Small intestine (tissue), 7 donors: Measurements from ENCODE around the gene VWA2. TPM values are rescaled to one million over a fixed set of nuclear protein-coding genes. Genes with fewer than 3 reads are reported as not detected.

Experiments used
- DNase-seq, 2 donors: peaks; one replicate each; pipeline versions ENCODE4 v3.0.0 to v3.0.0-alpha.2; 2013
- FAIRE-seq: peaks from 2 replicates; lab custom pipeline; 2012; peaks lifted over from hg19 to GRCh38; lab: Jason Lieb, UNC
- H3K27ac ChIP-seq, 3 donors: one replicate each; pipeline ENCODE4 v1.5.1; 2013; ENCODE audit warnings: low read length in 2 of 3, mild to moderate bottlenecking in 2 of 3, control low read depth in 1 of 3, inconsistent platforms in 1 of 3, low read depth in 1 of 3, moderate library complexity in 1 of 3
- H3K27me3 ChIP-seq, 3 donors: one replicate each; pipeline ENCODE4 v1.6.1; 2013; ENCODE audit warnings: low read length in 3 of 3, inconsistent platforms in 1 of 3; ENCODE audit not compliant: control insufficient read depth in 3 of 3, insufficient read depth in 3 of 3
- H3K36me3 ChIP-seq, 3 donors: one replicate each; pipeline ENCODE4 v1.6.1; 2013; ENCODE audit warnings: low read length in 3 of 3, inconsistent platforms in 1 of 3, low read depth in 1 of 3, mild to moderate bottlenecking in 1 of 3, moderate library complexity in 1 of 3; ENCODE audit not compliant: control insufficient read depth in 3 of 3, insufficient read depth in 2 of 3
- H3K4me1 ChIP-seq, 3 donors: one replicate each; pipeline ENCODE4 v1.6.1; 2013; ENCODE audit warnings: low read length in 2 of 3, inconsistent platforms in 1 of 3, low read depth in 1 of 3, mild to moderate bottlenecking in 1 of 3, moderate library complexity in 1 of 3; ENCODE audit not compliant: control insufficient read depth in 3 of 3, insufficient read depth in 2 of 3
- H3K4me3 ChIP-seq, 3 donors: one replicate each; pipeline ENCODE4 v1.5.1; 2013; ENCODE audit warnings: low read length in 3 of 3, control low read depth in 1 of 3, inconsistent platforms in 1 of 3, low read depth in 1 of 3, mild to moderate bottlenecking in 1 of 3, moderate library complexity in 1 of 3
- H3K9me3 ChIP-seq, 2 donors: one replicate each; pipeline ENCODE4 v1.6.1; 2013; ENCODE audit warnings: low read depth in 1 of 2, low read length in 1 of 2; ENCODE audit not compliant: control insufficient read depth in 2 of 2, insufficient read depth in 1 of 2
- WGBS, 3 donors: extraction: QIAGEN DNeasy Blood & Tissue Kit; methylation state at CpG; one replicate each; pipeline ENCODE4 v1.1.7; 2013; 5-methylcytosine and 5-hydroxymethylcytosine counted together
- polyA plus RNA-seq, 4 donors: library from polyadenylated mRNA; stranded (reverse) in 3 of 4; unstranded in 1 of 4; fragments of 200-250 nt in 3 of 4; fragments of 120-200 nt in 1 of 4; gene quantifications; one replicate each; pipeline versions ENCODE4 v1.2.1 to v1.2.3, GENCODE V29; 2013
- donor health status: healthy with polysubstance abuse.
- donor health status: control.
- donor health status: control.
- donor health status: Bipolar disorder and iron deficiency.
- donor health status: healthy.

The VWA2 gene
- polyA plus RNA-seq, 4 donors, result 3.0 to 13.8 TPM; not detected in 2

DNA sequence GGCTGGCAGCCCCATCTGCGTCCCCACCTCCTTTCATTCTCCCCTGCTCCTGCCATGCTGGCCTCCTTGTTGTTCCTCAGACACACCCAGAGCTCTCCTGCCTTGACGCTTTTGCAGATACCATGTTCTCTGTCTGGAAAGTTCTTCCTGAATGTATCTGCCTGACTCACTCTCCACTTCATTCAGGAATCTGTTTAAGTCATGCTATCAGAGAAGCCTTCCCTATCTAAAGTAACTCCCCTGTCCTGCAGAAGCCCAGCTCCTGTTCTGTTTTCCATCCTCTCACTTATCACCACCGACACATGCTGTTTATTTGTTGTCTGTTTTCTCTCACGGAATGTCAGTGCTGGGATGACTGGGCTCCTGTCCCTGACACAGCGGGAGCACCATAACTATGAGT, 83.3 kb downstream of the VWA2 start:
- Histone ChIP-seq H3K4me1 (no peaks in the 10 kb centered on the region), H3K27ac (no peak overlapping the region), H3K9me3 (peaks cover 0 to 10% of the 10 kb centered on the region in 2 donors), H3K27me3 (peaks cover 0 to 5% (median 0%) of the 10 kb centered on the region in 3 donors), H3K4me3 (no peak overlapping the region), H3K36me3 (peaks cover 0 to 7% (median 0%) of the 10 kb centered on the region in 3 donors)
- 87 to 89% (median 89%) methylated on average over 5 of the region's 5 CpGs for WGBS, 3 donors
- DNase-seq, result no peak
- no peak for FAIRE-seq

- DNase-seq (no peak), FAIRE-seq (no peak)
- Histone ChIP-seq H3K9me3 (peaks cover 0 to 10% of the 10 kb centered on the region in 2 donors), H3K36me3 (peaks cover 0 to 7% (median 0%) of the 10 kb centered on the region in 3 donors), H3K27me3 (peaks cover 0 to 5% (median 0%) of the 10 kb centered on the region in 3 donors), H3K4me3 (no peak overlapping the region), H3K4me1 (no peaks in the 10 kb centered on the region), H3K27ac (no peak overlapping the region)
- WGBS, 3 donors, result 65 to 76% (median 70%) methylated on average over 5 of the region's 5 CpGs
These were observed 84.0 kb downstream of the VWA2 start for GRCh38 chr10:114323023-114323422.

DNA sequence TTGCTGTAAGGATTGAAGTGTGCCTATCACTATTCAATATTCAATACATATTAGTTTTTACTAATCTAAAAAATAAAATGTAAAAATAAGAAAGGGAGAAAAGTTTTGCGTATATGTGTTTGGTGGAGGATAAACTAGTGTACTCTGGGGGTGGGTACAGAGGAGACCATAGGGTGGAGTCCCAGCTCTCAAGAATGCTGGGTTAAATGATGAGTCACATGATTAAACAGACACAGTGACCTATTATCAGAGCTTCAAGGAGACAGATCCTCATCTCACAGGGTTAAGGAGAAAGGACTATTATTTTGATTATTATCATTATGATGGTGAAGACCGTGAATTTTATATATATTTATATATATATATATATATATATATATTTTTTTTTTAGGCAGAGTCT, 87.7 kb downstream of the VWA2 start:
- FAIRE-seq, result no peak
- Histone ChIP-seq H3K36me3 (peaks cover 0 to 6% (median 0%) of the 10 kb centered on the region in 3 donors), H3K27ac (no peak overlapping the region), H3K4me1 (no peaks in the 10 kb centered on the region), H3K27me3 (no peaks in the 10 kb centered on the region), H3K9me3 (peaks cover 0 to 10% of the 10 kb centered on the region in 2 donors), H3K4me3 (no peak overlapping the region)
- WGBS, 3 donors, result 62 to 99% (median 83%) methylated on average over 2 of the region's 2 CpGs
- DNase-seq, result no peak

DNA sequence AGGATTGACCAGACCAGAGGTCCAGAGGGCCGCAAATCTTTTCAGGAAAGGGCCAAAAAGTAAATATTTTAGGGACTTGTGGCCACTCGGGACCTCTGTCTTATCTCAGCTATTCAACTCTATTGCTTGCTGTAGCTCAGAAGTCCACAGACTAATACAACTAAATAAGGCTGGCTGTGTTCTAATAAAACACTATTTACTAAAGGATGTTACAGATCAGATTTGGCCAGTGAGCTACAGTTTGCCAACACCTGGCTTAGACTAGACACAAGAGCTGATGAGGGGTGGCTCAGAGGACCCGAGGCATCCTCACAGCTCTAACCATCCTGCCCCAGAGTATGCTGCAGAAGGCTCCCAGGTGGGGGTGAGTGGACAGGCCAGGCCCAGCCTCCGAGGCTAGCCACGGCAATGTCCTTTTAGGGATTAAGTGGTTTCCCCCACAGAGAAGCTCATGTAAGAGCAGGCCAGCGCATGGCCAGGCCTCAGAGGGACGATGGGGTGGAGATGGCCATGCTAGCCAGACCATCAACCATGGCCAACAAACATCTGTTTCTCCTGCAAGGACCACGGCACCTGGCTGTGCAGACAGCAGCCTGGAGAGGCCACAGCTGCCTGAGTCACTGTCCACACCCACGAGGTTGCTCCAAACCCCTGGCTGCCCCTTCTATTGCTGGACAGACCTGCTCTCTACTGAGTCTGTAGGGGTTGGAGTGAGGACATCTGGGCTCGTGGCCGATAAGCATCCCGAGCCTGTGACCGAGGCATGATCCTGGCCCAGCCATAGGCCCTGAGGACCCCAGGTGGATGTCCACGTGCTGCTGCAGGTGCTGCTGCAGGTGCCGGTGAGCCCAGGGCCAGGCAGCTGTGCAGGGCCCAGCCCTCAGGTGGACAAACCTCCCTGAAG, 88.7 kb downstream of the VWA2 start:
- peaks cover 0 to 10% of the 10 kb centered on the region in 2 donors for H3K9me3 ChIP-seq
- no peaks in the 10 kb centered on the region for H3K27me3 ChIP-seq
- no peaks in the 10 kb centered on the region for H3K4me1 ChIP-seq
- DNase-seq, result no peak
- H3K27ac ChIP-seq, result no peak overlapping the region
- FAIRE-seq, result no peak
- 81 to 83% (median 81%) methylated on average over 15 of the region's 15 CpGs for WGBS, 3 donors
- no peak overlapping the region for H3K4me3 ChIP-seq
- H3K36me3 ChIP-seq, result peaks cover 0 to 10% (median 0%) of the 10 kb centered on the region in 3 donors

DNA sequence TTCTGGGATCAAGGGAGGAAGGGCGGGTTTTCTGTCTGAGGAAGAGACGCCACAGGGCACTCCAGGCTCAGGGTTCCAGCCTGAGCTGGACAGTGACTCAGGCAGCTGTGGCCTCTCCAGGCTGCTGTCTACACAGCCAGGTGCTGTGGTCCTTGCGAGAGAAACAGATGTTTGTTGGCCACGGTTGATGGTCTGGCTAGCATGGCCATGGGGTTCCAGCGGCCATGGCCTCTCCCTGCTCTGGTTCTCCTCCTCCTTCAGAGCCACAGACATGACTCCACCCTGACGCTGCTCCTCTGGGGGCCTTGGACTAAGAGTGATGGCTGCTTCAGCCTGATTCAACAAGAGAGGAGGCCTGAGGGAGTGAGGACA, 89.4 kb downstream of the VWA2 start:
- H3K36me3 ChIP-seq, result peaks cover 0 to 10% (median 0%) of the 10 kb centered on the region in 3 donors
- H3K9me3 ChIP-seq, result peaks cover 0 to 4% of the 10 kb centered on the region in 2 donors
- no peaks in the 10 kb centered on the region for H3K4me1 ChIP-seq
- no peak overlapping the region for H3K27ac ChIP-seq
- 80 to 85% (median 83%) methylated on average over 4 to 6 of the region's 6 CpGs for WGBS, 3 donors
- no peak for DNase-seq
- FAIRE-seq, result no peak
- no peaks in the 10 kb centered on the region for H3K27me3 ChIP-seq
- no peak overlapping the region for H3K4me3 ChIP-seq

GRCh38 chr10:114328874-114329273, 89.8 kb downstream of the VWA2 start:
- H3K4me1 ChIP-seq, result no peaks in the 10 kb centered on the region
- peaks cover 0 to 10% (median 0%) of the 10 kb centered on the region in 3 donors for H3K36me3 ChIP-seq
- no peaks in the 10 kb centered on the region for H3K27me3 ChIP-seq
- H3K27ac ChIP-seq, result no peak overlapping the region
- no peak for FAIRE-seq
- H3K4me3 ChIP-seq, result no peak overlapping the region
- H3K9me3 ChIP-seq, result no peaks in the 10 kb centered on the region
- WGBS, 3 donors, result 72 to 91% (median 77%) methylated on average over 6 of the region's 6 CpGs
- DNase-seq, result no peak

DNA sequence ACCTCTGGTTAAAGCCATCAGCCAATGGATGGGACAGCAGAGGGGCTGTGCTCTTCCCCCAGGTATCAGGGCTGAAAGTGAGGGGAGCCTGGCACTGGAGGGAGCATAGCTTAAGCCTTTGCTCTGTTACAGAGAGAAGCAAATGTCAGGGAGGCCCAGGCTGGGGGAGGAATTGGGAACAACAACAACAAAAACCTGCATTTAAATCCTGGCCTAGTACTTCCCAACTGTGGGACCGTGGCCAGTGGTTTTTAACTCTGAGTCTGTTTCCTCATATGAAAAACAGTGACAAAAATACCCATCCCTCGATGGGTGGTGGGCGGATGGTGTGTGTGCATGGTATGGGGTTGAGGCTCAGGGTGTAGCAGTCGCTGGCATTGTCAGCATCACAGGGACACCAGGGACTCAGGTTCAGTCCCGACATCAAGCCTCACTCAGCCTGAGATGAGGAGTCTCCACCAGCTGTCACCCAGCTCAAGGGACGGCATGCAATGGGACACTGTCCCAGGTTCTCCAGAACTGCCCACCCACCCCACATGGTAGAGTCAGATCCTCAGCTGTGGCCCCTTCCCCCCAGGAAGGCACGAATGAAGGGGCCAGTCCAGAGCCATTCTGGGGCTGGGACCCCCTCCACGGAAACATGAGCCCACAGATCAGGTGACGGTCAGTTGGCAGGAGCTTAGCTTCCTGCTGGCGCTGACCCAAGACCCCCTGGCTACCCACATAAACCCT, 90.7 kb downstream of the VWA2 start:
- Histone ChIP-seq H3K27ac (no peak overlapping the region), H3K4me1 (no peaks in the 10 kb centered on the region), H3K27me3 (no peaks in the 10 kb centered on the region), H3K4me3 (no peak overlapping the region), H3K9me3 (no peaks in the 10 kb centered on the region), H3K36me3 (peaks cover 0 to 9% (median 0%) of the 10 kb centered on the region in 3 donors)
- FAIRE-seq (no peak), DNase-seq (no peak)
- WGBS, 3 donors, result 73 to 85% (median 77%) methylated on average over 10 of the region's 10 CpGs
